ENCODE measurements around the gene CHST8.

CHST8 gene

DNA sequence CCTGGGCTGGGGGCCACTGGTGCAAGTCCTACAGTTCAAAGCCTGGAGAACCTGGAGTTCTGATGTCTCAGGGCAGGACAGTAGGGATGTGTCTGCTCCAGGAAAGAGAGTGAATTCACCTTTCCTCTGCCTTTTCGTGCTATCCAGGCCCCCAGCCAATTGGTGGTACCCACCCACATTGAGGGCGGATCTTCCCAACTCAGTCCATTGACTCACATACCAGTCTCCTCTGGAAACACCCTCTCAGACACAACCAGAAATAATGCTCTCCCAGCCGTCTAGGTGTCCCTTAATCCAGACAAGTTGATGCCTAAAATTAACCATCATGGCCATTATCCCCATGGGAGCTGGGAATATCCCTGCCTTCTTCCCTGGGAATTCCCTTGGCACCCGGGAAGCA lies 38.8 kb upstream of the CHST8 start:
- CTCF ChIA-PET: no interaction called here
- no peak for DNase-seq (ENCODE audit: extremely low spot score)
- POLR2A ChIA-PET: no interaction called here
- TF ChIP-seq FOXK2 (IDR thresholded peaks at IDR 0.05): no peak
- TF ChIP-seq HDGF (IDR thresholded peaks at IDR 0.05; ENCODE audit: borderline replicate concordance): no peak
- no peak for TF ChIP-seq NFRKB (IDR thresholded peaks at IDR 0.05)
- TF ChIP-seq ELF4 (IDR thresholded peaks at IDR 0.05): no peak
- no peak for TF ChIP-seq SP1 (IDR thresholded peaks at IDR 0.05)
- no peak for TF ChIP-seq L3MBTL2 (conservative IDR thresholded peaks at IDR 0.05)
- TF ChIP-seq TARDBP (IDR thresholded peaks at IDR 0.05): no peak
- no peak for TF ChIP-seq ZNF384 (IDR thresholded peaks at IDR 0.05)
- TF ChIP-seq, protein P1, sequence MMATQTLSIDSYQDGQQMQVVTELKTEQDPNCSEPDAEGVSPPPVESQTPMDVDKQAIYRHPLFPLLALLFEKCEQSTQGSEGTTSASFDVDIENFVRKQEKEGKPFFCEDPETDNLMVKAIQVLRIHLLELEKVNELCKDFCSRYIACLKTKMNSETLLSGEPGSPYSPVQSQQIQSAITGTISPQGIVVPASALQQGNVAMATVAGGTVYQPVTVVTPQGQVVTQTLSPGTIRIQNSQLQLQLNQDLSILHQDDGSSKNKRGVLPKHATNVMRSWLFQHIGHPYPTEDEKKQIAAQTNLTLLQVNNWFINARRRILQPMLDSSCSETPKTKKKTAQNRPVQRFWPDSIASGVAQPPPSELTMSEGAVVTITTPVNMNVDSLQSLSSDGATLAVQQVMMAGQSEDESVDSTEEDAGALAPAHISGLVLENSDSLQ (IDR thresholded peaks at IDR 0.05): no peak
- no peak for TF ChIP-seq FOXM1 (IDR thresholded peaks at IDR 0.05; ENCODE audit: borderline replicate concordance)
- TF ChIP-seq FOXA1 (IDR thresholded peaks at IDR 0.05): no peak

DNA sequence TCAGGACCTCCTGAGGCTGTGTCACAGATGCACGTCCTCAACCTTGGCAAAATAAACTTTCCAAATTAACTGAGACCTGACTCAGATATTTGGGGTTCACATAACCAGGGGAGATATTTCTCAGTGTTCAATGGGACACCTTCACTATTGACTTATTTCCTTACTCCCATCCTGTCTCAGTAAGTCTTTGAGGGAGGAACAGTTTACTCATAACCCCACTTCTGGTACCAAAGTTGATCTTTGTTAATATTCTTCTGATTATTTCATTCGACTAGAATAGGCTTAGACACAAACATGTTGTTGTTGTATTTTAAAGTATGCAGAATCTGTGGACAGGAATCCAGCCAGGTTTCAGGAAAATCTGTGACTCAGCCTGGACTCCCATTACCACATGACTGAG lies 34.6 kb upstream of the CHST8 start:
- no peak for DNase-seq (ENCODE audit: extremely low spot score)
- ChIA-PET CTCF (no interaction called here), POLR2A (no interaction called here)
- TF ChIP-seq FOXM1 (IDR thresholded peaks at IDR 0.05; ENCODE audit: borderline replicate concordance) (no peak), LEF1 (IDR thresholded peaks at IDR 0.05; ENCODE audit: borderline replicate concordance) (no peak), TARDBP (IDR thresholded peaks at IDR 0.05) (no peak), FOXA1 (IDR thresholded peaks at IDR 0.05) (no peak), HDGF (IDR thresholded peaks at IDR 0.05; ENCODE audit: borderline replicate concordance) (no peak), FOXK2 (IDR thresholded peaks at IDR 0.05) (no peak), CTBP1 (IDR thresholded peaks at IDR 0.05; ENCODE audit: borderline replicate concordance) (no peak), ZNF384 (IDR thresholded peaks at IDR 0.05) (no peak), SP1 (IDR thresholded peaks at IDR 0.05) (no peak), NFRKB (IDR thresholded peaks at IDR 0.05) (no peak), BHLHE40 (IDR thresholded peaks at IDR 0.05; ENCODE audit: borderline replicate concordance) (no peak), ELF4 (IDR thresholded peaks at IDR 0.05) (no peak)

DNA sequence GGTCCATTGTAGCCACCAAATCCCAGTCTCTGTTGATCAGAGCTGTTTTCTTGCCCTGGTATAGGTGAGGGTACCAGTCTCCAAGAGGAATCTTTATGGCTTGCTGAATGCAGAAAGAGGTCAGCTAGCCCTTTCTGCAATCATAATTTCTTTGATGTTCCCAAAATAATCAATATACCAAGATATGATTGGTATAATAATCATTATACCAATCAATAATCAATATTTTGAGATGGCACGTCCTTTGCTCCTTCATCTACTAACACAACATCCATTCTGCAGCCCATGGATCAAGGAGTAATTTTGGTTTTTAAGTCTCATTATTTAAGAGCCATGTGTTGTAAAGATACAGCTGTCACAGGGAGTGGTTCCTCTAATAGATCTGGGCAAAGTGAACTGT lies 31.5 kb upstream of the CHST8 start:
- TF ChIP-seq L3MBTL2 (conservative IDR thresholded peaks at IDR 0.05) (no peak), FOXA1 (IDR thresholded peaks at IDR 0.05) (no peak), NFRKB (IDR thresholded peaks at IDR 0.05) (no peak)
- DNase-seq (ENCODE audit: extremely low spot score): no peak
- CTCF ChIA-PET: no interaction called here
- POLR2A ChIA-PET: no interaction called here

DNA sequence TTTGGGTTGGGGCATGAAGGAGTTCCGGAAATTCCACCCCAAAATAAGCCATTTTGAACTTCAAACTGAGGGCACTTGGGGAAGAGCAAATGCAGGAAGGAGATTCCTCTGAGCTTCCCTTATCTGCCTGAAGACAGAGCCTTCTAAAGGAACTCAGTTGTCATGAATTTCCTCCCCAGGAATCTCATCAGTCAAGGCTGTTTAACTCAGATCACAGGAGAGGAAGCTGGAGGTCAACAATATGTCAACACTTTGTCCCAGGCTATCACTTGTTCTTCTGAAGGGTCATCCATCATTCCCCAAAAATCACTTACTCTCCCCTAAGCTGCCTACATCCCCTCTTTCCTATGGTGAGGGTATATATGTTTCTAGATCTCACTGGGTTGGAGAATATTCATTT lies 26.0 kb upstream of the CHST8 start:
- CTCF ChIA-PET: no interaction called here
- no peak for DNase-seq (ENCODE audit: extremely low spot score)
- POLR2A ChIA-PET: no interaction called here
- TF ChIP-seq SP1 (IDR thresholded peaks at IDR 0.05): no peak

DNA sequence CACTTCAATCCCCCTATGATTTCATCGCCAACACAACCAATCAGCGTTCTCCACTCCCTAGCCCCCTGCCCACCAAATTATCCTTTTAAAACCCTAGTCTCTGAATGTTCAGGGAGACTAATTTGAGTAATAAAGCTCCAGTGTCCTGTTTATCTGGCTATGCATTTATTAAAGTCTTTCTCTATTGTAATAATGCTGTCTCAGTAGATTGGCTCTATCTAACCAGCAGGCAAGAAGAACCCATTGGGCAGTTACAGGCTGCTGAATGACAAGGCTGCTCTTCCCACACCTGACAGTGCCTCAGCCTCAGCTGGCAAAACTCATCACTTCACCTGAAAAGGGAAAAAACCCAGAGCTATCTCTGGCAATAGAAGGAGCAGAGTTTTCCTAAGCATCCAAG lies 20.2 kb upstream of the CHST8 start:
- POLR2A ChIA-PET: no interaction called here
- no peak for DNase-seq (ENCODE audit: extremely low spot score)
- CTCF ChIA-PET: no interaction called here
- TF ChIP-seq TARDBP (IDR thresholded peaks at IDR 0.05) (no peak), ZNF384 (IDR thresholded peaks at IDR 0.05) (no peak), CTBP1 (IDR thresholded peaks at IDR 0.05; ENCODE audit: borderline replicate concordance) (no peak), HDGF (IDR thresholded peaks at IDR 0.05; ENCODE audit: borderline replicate concordance) (no peak), NFRKB (IDR thresholded peaks at IDR 0.05) (no peak), ARNT (IDR thresholded peaks at IDR 0.05) (no peak), ELF4 (IDR thresholded peaks at IDR 0.05) (no peak)
- TF ChIP-seq, protein P1 (IDR thresholded peaks at IDR 0.05): no peak

DNA sequence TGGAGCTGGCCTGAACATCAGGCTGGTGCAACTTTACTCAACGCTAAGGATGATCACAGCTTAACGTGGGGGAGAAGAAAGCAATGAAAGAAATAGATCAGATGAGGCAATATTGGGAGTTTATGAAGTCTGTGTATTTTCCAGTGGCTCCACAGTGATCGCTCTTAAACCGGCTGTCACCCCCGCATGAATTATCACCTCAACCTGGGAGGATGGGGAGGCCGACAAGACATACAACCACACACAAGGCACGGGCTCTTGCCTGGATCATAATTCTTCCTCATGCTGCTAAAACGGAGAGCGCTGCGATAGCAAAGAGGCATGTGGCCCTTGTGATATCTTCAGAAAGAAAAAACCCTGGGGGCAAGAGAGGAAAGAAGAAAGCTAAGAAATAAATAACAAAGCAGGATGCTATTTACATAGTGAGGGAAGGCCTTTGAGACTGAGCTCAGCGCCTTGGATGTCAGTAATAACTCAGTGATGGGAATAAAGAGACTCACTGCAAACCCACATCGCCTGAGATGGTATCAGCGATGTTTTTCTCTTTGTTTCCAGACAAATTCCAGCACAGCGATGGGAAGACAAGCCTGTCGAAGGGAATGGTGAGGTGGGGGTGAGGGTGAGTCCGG lies 19.1 kb upstream of the CHST8 start:
- DNase-seq (ENCODE audit: extremely low spot score): no peak
- TF ChIP-seq ELF4 (IDR thresholded peaks at IDR 0.05) (no peak), ZNF384 (IDR thresholded peaks at IDR 0.05) (no peak), ARNT (IDR thresholded peaks at IDR 0.05) (no peak), CTBP1 (IDR thresholded peaks at IDR 0.05; ENCODE audit: borderline replicate concordance) (no peak), FOXK2 (IDR thresholded peaks at IDR 0.05) (no peak), SP1 (IDR thresholded peaks at IDR 0.05) (no peak), L3MBTL2 (conservative IDR thresholded peaks at IDR 0.05) (no peak), FOXA1 (IDR thresholded peaks at IDR 0.05) (no peak), BHLHE40 (IDR thresholded peaks at IDR 0.05; ENCODE audit: borderline replicate concordance) (no peak), HDGF (IDR thresholded peaks at IDR 0.05; ENCODE audit: borderline replicate concordance) (no peak), TARDBP (IDR thresholded peaks at IDR 0.05) (no peak)
- TF ChIP-seq, protein P1 (IDR thresholded peaks at IDR 0.05): no peak
- ChIA-PET POLR2A (no interaction called here), CTCF (no interaction called here)

DNA sequence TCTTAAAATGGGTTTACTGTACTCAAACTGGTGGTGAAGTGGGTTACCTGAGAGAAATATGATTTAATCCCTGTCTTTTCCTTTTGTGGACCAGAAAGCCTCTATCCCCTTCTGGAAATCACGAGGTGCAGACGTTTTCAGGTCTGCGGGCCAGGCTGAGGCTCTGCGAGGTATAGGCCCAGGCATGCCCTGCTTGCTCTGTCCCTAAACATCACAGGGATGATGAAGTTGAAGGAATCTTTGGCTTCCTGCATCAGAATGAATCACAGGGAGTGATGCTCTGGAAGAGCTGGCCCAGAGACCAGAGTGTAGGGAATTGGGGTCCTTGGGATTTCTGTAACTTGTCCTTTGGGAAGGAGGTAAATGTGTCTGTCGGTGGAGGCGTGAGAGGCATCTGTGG lies 18.4 kb upstream of the CHST8 start:
- TF ChIP-seq FOXA1 (IDR thresholded peaks at IDR 0.05) (no peak), CTBP1 (IDR thresholded peaks at IDR 0.05; ENCODE audit: borderline replicate concordance) (no peak), ARNT (IDR thresholded peaks at IDR 0.05) (no peak), SP1 (IDR thresholded peaks at IDR 0.05) (no peak), BHLHE40 (IDR thresholded peaks at IDR 0.05; ENCODE audit: borderline replicate concordance) (no peak), FOXM1 (IDR thresholded peaks at IDR 0.05; ENCODE audit: borderline replicate concordance) (no peak), SUZ12 (IDR thresholded peaks at IDR 0.05) (no peak)
- TF ChIP-seq, protein P1 (IDR thresholded peaks at IDR 0.05): no peak
- ChIA-PET CTCF (no interaction called here), POLR2A (no interaction called here)
- no peak for DNase-seq (ENCODE audit: extremely low spot score)
